DMS153 treated with DMSO at 0.1 percent for 48 hours (cell line): ENCODE data around the gene GPATCH1.

Source experiments
- DNase-seq: peaks from one replicate; lab custom pipeline; 2025; ENCODE audit not compliant: unreplicated experiment; lab: John Stamatoyannopoulos, UW

The GPATCH1 gene

GRCh38 chr19:33063356-33063752, 17.6 kb upstream of the GPATCH1 start:
- peak; percentile 46 for DNase-seq

GRCh38 chr19:33063753-33064457, 17.1 kb upstream of the GPATCH1 start:
- DNase-seq: no peak

GRCh38 chr19:33064458-33064791, 16.6 kb upstream of the GPATCH1 start:
- DNase-seq: peak; percentile 9

GRCh38 chr19:33064792-33065550, 16.0 kb upstream of the GPATCH1 start, which contains the start of gene RHPN2:
Gene RHPN2 (minus strand): TSS chr19:33064888. CDS start chr19:33064852, 36 bp downstream.
- DNase-seq: peak; percentile 14

DNA sequence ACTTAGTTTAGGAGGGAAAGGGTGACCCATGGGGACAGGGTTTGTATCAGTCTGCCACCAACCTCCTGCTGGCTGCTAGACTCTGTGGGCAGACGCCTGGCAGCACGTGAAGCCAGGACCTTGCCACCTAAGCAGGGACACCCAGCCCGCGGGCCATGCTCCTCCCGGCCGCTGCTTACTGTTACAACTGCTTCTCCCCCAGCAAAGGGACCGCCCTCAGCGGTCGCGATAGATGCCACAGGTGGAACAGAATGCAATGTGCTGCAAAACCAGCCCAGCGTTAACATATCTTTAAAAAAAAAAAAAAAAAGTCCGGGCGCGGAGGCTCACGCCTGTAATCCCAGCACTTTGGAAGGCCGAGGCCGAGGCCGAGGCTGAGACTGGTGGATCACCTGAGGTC, 14.4 kb upstream of the GPATCH1 start:
- no peak for DNase-seq

DNA sequence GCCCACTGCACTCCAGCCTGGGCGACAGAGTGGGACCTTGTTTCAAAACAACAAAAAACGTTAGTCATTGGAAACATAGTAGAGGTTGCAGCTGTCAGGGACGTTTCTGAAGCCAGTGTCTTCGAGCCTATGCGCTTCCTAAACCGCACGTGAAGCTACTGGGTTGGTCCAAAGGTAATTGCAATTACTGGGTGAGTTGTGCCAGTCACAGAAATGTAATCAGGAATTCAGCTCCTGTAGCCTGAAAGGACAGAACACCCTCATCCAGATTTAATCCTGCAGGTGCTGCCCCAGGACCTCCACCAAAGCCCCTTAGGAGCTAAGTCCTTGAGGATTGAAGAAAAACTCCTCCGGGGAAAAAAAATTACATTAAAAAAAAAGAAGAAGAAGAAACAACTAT, 13.9 kb upstream of the GPATCH1 start:
- no peak for DNase-seq

DNA sequence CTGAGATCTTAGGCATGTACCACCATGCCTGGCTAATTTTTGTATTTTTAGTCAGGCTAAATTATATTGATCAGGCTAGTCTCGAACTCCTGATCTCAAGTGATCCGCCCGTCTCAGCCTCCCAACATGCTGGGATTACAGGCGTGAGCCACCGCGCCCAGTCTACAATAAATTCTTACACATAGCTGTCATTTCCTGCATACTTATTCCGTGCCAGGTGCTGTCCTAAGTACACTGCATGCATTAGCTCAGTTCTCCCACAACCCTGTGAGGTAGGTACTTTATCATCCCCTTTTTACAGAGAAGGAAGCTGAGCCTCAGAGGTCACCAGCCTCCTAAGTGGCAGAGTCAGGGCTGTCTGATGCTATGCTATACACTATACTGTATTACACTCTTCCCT, 9.1 kb upstream of the GPATCH1 start:
- no peak for DNase-seq

- no peak for DNase-seq
Measured at GRCh38 chr19:33075519-33075918, 5.5 kb upstream of the GPATCH1 start.

- DNase-seq: no peak
Measured at GRCh38 chr19:33085570-33086128, 4.7 kb downstream of the GPATCH1 start.

DNA sequence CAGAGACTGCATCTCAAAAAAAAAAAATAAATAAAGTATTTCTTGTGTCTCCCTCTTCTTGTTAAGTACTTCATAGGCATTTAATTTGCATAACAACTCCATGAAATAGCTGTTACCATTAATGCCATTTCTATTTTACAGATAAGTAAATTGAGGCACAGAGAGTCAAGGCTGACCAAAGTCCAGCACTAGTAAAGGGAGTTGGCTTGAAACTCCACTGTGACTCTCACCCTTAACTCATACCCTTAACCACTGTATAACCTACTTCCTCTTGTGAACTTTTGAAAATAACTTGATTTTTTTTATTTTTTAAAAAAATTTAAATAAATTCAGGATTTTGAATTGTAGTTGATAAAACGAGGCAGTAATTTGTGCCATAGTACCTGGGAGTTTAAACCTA, 6.0 kb downstream of the GPATCH1 start:
- DNase-seq: no peak

GRCh38 chr19:33089010-33089409, 8.0 kb downstream of the GPATCH1 start:
- no peak for DNase-seq

DNA sequence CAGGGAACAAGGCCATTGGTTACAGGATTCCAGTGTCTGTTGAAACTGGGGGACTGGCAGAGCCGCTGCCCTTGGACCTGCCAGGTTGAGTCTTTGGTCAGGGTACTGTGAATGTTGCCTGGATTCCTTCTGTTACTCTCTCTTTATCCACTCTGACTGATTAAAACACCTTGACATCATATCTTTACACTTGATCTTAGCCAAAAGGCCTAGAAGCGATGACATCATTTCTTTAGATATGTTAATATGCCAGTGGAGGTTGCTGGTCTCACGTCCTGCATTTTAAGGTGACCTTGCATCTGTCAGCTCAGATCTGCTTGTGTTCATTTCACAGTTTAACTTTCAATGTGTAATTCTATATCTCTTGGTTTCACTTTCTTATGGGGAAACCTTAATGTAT, 9.2 kb downstream of the GPATCH1 start:
- no peak for DNase-seq

DNA sequence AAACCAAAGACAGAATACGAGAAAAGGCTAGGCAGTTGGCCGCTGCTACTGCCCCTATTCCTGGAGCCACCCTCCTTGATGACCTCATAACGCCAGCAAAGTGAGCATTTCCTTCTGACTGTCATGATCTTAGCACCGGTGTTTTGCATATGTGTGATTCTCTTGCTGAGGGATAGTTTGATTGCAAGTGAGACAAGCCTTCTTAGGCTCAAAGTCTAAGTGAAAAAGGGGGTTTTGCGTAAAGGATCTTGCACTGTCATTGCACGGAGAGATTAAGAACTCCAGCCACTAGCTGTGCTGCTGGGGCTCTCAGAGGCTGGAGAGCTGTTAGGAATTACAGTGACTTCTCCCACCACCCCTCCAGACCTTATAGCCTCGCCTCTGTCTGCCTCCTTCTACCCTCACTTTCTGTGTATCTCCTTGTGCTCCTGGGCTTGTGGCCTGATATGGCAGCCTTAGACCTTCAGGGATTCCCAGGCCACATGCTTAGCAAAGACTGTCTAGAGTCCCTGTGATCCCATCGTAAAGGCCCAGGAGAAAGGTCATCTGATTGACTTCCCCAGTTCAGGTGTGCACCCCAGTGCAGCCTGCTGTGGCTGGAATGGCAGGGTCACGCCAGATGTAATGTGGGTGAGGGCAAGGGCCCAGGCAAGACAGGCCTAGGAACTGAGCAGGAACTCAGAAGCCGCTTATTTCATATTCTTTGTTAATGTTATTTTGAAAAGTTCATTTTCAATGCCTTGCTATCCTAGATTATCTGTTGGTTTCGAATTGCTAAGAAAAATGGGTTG, 12.6 kb downstream of the GPATCH1 start:
- no peak for DNase-seq

GRCh38 chr19:33094436-33095067, 13.6 kb downstream of the GPATCH1 start:
- no peak for DNase-seq

DNA sequence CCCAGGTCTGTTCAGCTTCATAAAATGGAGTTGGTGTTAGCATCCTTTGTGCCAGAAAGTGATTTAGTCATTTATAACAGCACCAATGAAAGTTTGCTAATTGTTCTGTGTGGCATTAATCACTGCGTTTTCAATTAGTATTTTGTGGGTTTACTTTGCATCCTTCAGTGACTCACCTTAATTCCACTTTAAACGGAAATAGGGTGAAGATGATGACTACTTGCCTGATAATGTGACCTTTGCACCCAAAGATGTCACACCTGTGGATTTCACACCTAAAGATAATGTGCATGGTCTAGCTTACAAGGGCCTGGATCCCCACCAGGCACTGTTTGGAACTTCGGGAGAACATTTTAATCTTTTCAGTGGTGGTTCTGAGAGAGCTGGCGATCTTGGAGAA, 15.0 kb downstream of the GPATCH1 start:
- DNase-seq: no peak

DNA sequence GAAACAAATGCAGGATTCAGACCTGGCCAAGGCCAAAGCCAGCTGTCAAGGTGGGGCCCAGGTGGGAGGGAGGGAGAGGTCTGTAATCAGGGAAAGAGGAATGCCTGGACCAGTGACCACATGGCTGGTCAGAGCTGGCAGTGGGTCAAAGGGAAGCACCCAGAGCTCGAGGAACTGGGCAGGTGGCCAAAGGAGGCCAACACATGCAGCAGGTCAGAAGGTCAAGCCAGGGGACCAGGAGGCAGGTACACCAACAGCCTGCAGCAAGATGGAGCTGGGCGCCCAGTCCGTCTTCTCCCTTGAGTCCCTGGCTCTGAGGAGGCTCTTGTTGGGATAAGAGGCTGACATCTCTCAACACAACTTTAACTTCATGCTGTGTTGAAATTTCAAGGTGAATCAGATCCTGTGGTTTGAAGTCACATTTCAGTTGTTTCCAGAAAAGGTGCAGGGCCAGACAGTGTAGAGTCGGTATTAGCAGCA, 17.1 kb downstream of the GPATCH1 start:
- no peak for DNase-seq

DNA sequence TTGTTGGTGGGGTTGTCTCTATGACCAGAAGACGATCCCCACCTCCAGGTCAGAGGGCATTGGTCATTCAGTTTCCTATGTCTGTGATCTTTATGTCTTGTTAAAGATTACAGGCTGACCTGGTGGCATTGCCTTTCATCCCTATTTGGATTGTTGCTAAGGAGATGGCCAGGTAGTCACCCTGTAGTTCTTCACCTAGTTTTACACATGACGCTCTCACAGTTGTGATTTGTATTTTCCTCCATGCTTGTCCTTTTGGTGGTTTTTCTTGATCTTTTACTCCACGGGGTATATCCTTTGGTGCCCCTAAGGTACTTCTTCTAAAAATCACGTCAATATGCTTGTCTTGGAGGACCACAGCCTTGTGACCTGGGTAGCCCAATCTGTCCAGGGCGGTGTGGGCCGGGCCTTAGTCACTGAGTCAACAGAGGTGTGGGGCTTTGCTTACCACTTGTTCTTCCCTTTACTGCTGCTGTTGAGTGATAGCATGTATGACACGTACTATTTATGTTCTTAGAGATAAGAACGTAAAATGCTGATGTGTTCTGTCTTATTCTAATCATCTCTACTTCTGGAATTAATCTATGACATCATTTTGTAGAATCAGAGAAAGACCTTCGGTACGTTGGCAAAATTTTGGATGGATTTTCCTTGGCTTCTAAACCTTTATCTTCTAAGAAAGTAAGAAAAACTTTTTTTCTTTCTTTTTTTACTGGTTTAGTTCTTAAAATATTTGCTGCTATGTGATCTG, 20.1 kb downstream of the GPATCH1 start:
- DNase-seq: no peak

DNA sequence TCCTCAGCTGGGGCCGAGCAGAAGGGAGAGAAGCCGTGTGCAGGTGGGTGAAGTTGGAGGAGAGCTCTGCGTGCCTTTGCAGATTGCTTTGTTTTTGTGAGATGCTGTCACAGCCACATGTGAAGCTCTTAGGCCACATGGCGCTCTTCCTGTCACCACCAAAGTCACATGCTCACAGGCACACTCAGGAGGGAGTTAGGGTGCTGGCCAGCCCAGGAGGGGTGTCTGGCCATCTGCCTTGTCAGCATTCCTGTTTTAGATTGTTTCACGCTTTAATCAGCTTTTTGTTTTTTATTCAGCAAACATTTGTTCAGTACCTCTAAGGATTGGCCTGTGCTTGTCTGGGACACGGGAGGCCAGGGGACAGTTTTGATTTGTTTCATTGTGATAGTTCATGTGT, 21.9 kb downstream of the GPATCH1 start:
- DNase-seq: no peak

- no peak for DNase-seq
Measured at GRCh38 chr19:33108161-33108560, 27.2 kb downstream of the GPATCH1 start.
